ENCODE data around the gene PPP1R14C.

GRCh38 chr6:150286460-150286859 is 143.6 kb downstream of the PPP1R14C start:
- TF ChIP-seq ATF3 (IDR thresholded peaks at IDR 0.05; ENCODE audit: borderline replicate concordance, extremely low read depth, low read depth, low read length) (no peak), CTCF (IDR thresholded peaks at IDR 0.05 in 2 of 3, conservative IDR thresholded peaks at IDR 0.05 in 1 of 3; ENCODE audit: control insufficient read depth in 2 of 3, extremely low read depth in 1 of 3, insufficient read depth in 1 of 3, low read depth in 3 of 3, low read length in 3 of 3) (no peak), NFIC (IDR thresholded peaks at IDR 0.05; ENCODE audit: low read depth, low read length) (no peak), IKZF1 (conservative IDR thresholded peaks at IDR 0.05) (no peak), CREB1 (IDR thresholded peaks at IDR 0.05; ENCODE audit: low read depth) (no peak), CEBPB (IDR thresholded peaks at IDR 0.05; ENCODE audit: borderline replicate concordance in 1 of 2, low read depth in 2 of 2, low read length in 2 of 2) (no peak), HDGF (IDR thresholded peaks at IDR 0.05) (no peak)

All from GM12878 (cell line).